A375 (cell line): ENCODE results near the gene RGS2. TPM values are rescaled to one million over a fixed set of nuclear protein-coding genes. Genes with fewer than 3 reads are reported as not detected.

Experiments
- total RNA-seq: library from RNA; depleted of rRNA; stranded (reverse); fragments of >200 nt; shearing (Covaris generic); gene quantifications from 2 replicates; pipeline ENCODE4 v1.2.3, GENCODE V29; 2014; rRNA removed

Gene RGS2, protein sequence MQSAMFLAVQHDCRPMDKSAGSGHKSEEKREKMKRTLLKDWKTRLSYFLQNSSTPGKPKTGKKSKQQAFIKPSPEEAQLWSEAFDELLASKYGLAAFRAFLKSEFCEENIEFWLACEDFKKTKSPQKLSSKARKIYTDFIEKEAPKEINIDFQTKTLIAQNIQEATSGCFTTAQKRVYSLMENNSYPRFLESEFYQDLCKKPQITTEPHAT
- 17.9 and 30.0 TPM in 2 replicates for total RNA-seq

DNA sequence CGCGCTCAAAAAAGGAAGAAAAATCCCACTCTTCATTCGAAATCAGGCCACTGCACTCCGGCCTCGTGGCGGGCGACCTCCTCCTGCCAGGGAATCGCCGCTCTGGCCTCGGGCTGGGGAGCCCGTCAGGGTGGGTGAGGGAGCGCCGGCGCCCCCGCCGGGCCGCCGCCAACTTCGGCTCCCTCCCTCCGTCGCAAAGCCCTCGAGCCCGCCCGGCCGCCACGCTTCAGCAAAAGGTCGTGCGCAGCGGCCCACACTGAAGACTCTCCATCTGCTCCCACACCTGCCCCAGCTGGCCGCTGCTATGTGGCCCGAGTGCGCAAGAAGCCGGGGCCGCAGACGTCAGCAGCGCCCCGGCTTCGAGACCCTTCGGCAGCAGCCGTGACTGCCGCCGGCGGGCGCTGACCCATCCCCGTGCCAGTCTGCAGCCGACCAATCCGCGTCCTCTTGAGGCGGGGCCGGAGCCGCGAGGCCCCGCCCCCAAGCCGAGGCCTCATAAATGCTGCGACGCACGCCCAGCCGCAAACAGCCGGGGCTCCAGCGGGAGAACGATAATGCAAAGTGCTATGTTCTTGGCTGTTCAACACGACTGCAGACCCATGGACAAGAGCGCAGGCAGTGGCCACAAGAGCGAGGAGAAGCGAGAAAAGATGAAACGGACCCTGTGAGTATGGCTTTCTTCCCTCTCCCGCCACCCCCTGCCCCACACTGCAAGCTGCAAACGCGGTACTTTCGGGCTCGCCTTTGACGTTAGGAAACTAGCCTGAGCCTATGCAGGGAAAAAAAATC is at the start of gene RGS2:
Gene RGS2 (plus strand): TSS at position 522 of the 789 bp plus-strand sequence. CDS start 33 bp downstream, at position 555.

Other genes starting within 250 kb of the RGS2 start
- not detected in 2 replicates for gene RGS1, start 233.3 kb upstream of the RGS2 start, total RNA-seq
- not detected in 2 replicates for gene RGS13, start 172.9 kb upstream of the RGS2 start, total RNA-seq